NB4 (cell line): ENCODE data around the gene CDK17.

Experiments used
- DNase-seq: peaks from one replicate; pipeline ENCODE4 v3.0.0; 2010; ENCODE audit warnings: low read depth
- H3K4me3 ChIP-seq: one replicate; pipeline ENCODE4 v1.5.1; 2011; ENCODE audit warnings: mild to moderate bottlenecking, low read depth, low read length, moderate library complexity
- MYC ChIP-seq: IDR thresholded peaks from 2 replicates; pipeline ENCODE4 v1.6.1; 2011; ENCODE audit warnings: low read depth, low read length
- POLR2A ChIP-seq: IDR thresholded peaks from 2 replicates; pipeline ENCODE4 v1.6.1; 2011; ENCODE audit warnings: mild to moderate bottlenecking; ENCODE audit not compliant: insufficient read length; ENCODE audit errors: extremely low read depth
- TF ChIP-seq, protein P1 (sequence below): IDR thresholded peaks from one replicate; pipeline ENCODE4 v1.5.1; 2012; ENCODE audit warnings: low read depth, low read length
- TF ChIP-seq, protein P2 (sequence below): IDR thresholded peaks from 2 replicates; pipeline ENCODE4 v1.6.1; 2011; ENCODE audit warnings: low read depth, low read length

The CDK17 gene

DNA sequence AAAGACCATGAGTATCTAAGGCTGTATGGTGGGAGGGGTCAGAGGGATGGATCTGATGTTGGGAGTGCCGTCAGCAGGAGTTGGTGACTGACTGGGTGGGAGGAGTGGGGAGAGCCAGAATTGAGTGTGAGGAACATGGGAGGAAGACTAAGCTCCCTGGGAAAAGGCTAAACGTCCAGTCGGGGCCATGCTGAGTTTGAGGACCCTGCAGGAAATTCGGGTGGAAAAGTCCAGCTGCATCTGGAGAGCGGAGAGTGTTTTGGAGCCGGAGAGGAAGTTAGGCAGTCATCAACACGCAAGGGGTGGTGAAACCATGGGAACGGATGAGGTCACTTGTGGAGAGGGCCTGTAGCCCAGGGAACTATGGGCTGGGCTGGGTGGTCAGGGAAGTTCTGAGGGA lies 145.2 kb downstream of the CDK17 start:
- no peak overlapping the region for H3K4me3 ChIP-seq
- DNase-seq, result peak; percentile 25
- TF ChIP-seq, protein P1, sequence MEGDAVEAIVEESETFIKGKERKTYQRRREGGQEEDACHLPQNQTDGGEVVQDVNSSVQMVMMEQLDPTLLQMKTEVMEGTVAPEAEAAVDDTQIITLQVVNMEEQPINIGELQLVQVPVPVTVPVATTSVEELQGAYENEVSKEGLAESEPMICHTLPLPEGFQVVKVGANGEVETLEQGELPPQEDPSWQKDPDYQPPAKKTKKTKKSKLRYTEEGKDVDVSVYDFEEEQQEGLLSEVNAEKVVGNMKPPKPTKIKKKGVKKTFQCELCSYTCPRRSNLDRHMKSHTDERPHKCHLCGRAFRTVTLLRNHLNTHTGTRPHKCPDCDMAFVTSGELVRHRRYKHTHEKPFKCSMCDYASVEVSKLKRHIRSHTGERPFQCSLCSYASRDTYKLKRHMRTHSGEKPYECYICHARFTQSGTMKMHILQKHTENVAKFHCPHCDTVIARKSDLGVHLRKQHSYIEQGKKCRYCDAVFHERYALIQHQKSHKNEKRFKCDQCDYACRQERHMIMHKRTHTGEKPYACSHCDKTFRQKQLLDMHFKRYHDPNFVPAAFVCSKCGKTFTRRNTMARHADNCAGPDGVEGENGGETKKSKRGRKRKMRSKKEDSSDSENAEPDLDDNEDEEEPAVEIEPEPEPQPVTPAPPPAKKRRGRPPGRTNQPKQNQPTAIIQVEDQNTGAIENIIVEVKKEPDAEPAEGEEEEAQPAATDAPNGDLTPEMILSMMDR, result no peak
- no peak for TF ChIP-seq POLR2A
- TF ChIP-seq, protein P2, sequence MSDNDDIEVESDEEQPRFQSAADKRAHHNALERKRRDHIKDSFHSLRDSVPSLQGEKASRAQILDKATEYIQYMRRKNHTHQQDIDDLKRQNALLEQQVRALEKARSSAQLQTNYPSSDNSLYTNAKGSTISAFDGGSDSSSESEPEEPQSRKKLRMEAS, result no peak
- no peak for TF ChIP-seq MYC

DNA sequence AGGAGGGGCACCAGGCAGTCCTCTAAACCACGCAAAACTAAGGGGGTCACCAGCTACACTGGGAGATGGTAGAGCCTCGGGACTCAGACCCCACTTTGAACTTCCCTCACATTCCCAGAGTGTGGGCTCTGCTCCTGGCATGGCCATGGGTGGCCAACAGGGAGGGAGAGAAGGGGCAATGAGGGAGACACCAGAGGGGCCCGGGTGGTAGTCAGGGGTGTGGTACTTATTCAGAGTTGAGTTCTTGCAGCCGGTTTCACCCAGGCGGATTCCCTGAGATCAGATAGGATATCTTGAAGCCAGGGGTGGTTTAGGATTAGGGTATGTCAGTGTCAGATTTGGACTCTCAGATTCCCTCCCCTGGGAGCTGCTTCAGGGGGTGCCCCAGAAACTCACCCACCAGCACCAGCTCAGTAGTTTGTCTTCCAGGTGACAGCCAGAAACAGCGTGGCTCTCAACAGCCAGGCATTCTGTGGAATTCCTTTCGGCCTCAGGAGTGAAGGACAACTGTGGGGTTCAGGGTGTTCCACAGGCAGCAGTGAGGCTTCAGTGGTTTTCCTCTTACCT lies 150.0 kb downstream of the CDK17 start:
- TF ChIP-seq POLR2A (no peak), MYC (no peak)
- TF ChIP-seq, protein P1, result no peak
- TF ChIP-seq, protein P2, result no peak

DNA sequence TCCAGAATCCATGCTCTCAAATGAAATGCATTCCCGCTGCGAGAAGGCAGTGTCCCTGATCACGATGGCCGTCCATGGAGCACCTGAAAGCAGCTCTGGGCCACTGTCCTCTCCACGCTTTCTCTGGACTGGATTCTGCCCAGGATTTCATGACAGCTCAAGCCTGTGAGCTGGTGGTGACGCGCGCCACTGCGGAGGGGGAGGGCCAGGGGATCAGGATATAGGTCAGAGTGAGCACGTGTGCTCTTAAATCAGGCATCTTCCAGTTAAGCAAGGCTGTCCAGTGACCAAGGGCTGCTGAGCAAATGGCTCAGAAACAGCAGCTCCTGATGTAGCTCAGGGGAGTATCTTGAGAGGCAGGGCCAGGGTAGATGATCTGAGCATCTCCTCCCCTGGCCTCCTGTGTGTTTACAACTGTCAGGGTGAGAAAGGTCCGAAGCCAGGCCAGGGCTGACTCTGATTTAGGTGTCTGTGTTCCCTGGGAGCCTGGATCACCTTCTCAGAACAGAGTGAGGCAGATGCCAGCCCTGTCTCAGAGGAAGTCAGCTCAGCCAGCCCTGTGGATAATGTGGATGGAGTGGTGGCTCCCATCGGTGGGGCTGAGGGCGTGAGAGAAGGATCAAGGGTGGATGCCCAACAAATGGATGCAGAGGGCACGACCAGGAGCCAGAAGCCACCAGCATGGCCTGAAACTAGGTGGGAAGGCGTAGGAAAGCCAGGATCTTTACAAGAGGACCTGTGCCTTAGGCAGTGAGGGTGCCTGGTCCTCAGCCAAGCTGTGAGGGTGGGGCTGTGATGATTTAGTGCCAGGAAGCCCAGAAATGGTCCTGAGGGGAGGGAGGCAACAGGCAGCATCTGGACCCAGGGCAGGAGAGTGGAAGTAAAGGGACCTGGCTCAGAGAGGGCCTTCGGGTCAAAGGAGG lies 150.8 kb downstream of the CDK17 start:
- no peak overlapping the region for H3K4me3 ChIP-seq
- no peak for DNase-seq
- TF ChIP-seq POLR2A (no peak), MYC (no peak)
- TF ChIP-seq, protein P2, result no peak
- TF ChIP-seq, protein P1, result no peak

More for the DNA sequence above, 150.0 kb downstream of the CDK17 start:
- no peak for DNase-seq
- no peak overlapping the region for H3K4me3 ChIP-seq

DNA sequence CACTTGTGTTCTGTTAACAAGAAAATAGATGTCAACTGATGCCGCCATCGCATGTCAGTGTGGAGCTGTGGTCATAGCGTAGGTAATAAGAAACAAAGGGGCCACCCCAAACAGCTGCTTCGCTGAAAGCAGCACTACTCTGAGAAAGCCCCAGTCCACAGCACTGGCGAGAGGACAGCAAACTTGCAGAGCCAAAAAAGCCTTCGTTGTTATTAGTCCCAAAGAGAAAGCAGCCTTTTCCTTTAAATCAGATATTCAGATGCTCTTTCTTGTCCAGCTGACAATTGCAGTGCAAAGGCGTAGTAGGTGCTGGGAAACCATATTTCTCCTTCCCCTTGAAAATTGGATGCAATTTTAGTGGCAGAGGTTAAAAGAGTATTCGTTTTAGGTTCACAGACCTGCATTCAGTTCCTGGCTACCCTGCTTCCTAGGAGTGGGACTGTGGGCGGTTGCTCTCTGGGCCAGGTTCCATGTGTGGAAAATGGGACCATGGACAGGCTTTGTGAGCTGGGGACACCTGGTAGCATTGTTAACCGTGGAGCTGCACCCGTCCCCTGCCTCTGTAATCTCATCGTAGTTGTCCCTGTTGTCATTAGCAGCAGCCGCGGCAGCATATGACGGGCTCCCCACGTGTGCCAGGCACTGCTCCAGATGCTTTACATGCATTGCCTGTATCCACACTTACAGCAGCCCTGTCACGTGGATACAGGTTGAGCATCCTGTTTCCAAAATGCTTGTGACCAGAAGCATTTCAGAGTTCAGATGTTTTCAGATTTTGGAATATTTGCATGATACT lies 151.9 kb downstream of the CDK17 start:
- no peak for DNase-seq
- TF ChIP-seq, protein P1, result no peak
- no peak for TF ChIP-seq MYC
- no peak for TF ChIP-seq POLR2A
- TF ChIP-seq, protein P2, result no peak
- no peak overlapping the region for H3K4me3 ChIP-seq

DNA sequence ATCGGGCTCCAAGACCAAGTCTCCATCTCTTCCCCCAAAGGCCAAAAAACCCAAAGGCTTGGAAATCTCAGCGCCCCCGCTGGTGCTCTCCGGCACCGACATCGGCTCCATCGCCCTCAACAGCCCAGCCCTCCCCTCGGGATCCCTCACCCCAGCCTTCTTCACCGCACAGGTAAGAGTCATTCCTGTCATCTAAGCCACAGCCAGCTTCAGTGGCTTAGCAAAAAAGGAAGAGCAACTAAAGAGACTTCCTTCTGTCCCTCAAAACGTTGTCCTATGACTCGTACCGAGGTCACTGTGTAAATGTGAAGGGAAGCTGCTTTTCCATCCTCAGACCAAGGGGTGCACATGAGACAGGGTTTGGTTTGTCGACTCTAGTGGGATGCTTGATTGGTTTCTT lies 152.7 kb downstream of the CDK17 start:
- TF ChIP-seq, protein P1, result no peak
- TF ChIP-seq POLR2A, result no peak
- TF ChIP-seq, protein P2, result no peak
- no peak for TF ChIP-seq MYC

More for the DNA sequence above, 152.7 kb downstream of the CDK17 start:
- no peak overlapping the region for H3K4me3 ChIP-seq
- DNase-seq, result peak; percentile 72
